Activated T-cell treated with anti-CD3 and anti-CD28 coated beads, Interleukin-2, amount 50 U/mL, for 4 hours (primary cell): ENCODE results near the gene KLK3. TPM values are rescaled to one million over a fixed set of nuclear protein-coding genes. Genes with fewer than 3 reads are reported as not detected.
"Not testable (repeated sequence)": the region's sequence is repeated elsewhere in the genome, so short reads cannot be mapped to it uniquely, and the experiment has no call there.

ENCODE experiments used
- ATAC-seq, 2 donors: fragments of 200-7000 bp; cut with Tn5 transposase; one replicate each; pipeline ENCODE4 v1.10.0; 2021
- DNase-seq: peaks from one replicate; pipeline ENCODE4 v3.0.0-alpha.2; 2020
- H3K27me3 Mint-ChIP-seq: one replicate; pipeline ENCODE4 v1.8.0; 2021; ENCODE audit warnings: low read depth, mixed read lengths
- H3K36me3 Mint-ChIP-seq: one replicate; pipeline ENCODE4 v1.8.0; 2022; ENCODE audit warnings: mixed read lengths; ENCODE audit not compliant: insufficient read depth
- H3K4me1 Mint-ChIP-seq: one replicate; pipeline ENCODE4 v1.8.0; 2021; ENCODE audit warnings: low read depth, mixed read lengths
- H3K4me3 Mint-ChIP-seq: one replicate; pipeline ENCODE4 v1.8.0; 2021; ENCODE audit warnings: mild to moderate bottlenecking, moderate library complexity, mixed read lengths
- H3K9me3 Mint-ChIP-seq: one replicate; pipeline ENCODE4 v1.8.0; 2021; ENCODE audit warnings: mixed read lengths
- total RNA-seq, 3 donors: library from RNA; stranded (reverse); gene quantifications; one replicate each; pipeline ENCODE4 v1.2.1, GENCODE V29; 2021

Gene KLK3
- not detected for total RNA-seq

DNA sequence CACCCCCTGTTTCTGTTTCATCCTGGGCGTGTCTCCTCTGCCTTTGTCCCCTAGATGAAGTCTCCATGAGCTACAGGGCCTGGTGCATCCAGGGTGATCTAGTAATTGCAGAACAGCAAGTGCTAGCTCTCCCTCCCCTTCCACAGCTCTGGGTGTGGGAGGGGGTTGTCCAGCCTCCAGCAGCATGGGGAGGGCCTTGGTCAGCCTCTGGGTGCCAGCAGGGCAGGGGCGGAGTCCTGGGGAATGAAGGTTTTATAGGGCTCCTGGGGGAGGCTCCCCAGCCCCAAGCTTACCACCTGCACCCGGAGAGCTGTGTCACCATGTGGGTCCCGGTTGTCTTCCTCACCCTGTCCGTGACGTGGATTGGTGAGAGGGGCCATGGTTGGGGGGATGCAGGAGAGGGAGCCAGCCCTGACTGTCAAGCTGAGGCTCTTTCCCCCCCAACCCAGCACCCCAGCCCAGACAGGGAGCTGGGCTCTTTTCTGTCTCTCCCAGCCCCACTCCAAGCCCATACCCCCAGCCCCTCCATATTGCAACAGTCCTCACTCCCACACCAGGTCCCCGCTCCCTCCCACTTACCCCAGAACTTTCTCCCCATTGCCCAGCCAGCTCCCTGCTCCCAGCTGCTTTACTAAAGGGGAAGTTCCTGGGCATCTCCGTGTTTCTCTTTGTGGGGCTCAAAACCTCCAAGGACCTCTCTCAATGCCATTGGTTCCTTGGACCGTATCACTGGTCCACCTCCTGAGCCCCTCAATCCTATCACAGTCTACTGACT lies at the start of gene KLK3:
TSS of gene KLK3 (plus strand) at position 280 of the 775 bp plus-strand sequence. CDS start at position 321, 41 bp downstream.
- no peaks in the 10 kb centered on the region for H3K36me3 Mint-ChIP-seq
- H3K4me3 Mint-ChIP-seq, result no peak within 1 kb of the TSS
- ATAC-seq, result no peak
- no peaks in the 10 kb centered on the region for H3K4me1 Mint-ChIP-seq
- H3K9me3 Mint-ChIP-seq, result no peaks in the 10 kb centered on the region
- DNase-seq, result no peak
- H3K27me3 Mint-ChIP-seq, result peaks cover 65% of the 10 kb centered on the region

DNA sequence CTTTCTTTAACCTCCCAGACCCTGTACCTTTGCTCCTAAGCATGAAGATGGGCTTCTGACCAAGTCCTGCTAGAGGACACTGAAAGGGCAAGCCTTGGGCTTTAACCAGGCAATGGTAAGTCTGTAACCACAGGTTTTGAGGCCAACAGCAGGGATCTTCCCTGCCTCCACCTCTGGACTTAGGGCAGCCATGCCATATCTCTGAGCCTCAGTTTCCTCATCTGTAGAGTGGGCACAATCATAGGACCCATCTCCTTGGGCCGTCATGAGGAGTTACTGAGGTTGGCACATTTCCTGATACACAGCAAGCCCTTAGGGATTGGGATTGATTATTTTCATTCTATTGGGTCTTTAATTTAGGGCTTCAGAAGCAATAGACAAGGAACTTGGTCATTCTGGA lies 45.9 kb upstream of the KLK3 start:
- Mint-ChIP-seq H3K4me1 (peaks cover 17% of the 10 kb centered on the region), H3K9me3 (no peaks in the 10 kb centered on the region), H3K27me3 (peaks cover 7% of the 10 kb centered on the region), H3K4me3 (no peak overlapping the region), H3K36me3 (peaks cover 2% of the 10 kb centered on the region)
- no peak for ATAC-seq
- DNase-seq, result no peak

DNA sequence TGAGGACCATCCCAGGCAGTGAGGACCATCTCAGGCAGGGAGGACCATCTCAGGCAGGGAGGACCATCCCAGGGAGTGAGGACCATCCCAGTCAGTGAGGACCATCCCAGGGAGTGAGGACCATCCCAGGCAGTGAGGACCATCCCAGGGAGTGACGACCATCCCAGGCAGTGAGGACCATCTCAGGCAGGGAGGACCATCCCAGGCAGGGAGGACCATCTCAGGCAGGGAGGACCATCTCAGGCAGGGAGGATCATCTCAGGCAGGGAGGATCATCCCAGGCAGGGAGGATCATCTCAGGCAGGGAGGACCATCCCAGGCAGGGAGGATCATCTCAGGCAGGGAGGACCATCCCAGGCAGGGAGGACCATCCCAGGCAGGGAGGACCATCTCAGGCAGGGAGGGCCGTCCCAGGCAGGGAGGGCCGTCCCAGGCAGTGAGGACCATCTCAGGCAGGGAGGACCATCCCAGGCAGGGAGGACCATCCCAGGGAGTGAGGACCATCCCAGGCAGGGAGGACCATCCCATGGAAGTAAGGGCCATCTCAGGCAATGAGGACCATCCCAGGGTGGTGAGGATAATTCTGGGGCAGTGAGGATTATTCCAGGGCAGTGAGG lies 43.0 kb upstream of the KLK3 start:
- peaks cover 24% of the 10 kb centered on the region for H3K27me3 Mint-ChIP-seq
- not testable (repeated sequence) for ATAC-seq, DNase-seq, H3K36me3 Mint-ChIP-seq, H3K4me1 Mint-ChIP-seq, H3K4me3 Mint-ChIP-seq, H3K9me3 Mint-ChIP-seq

DNA sequence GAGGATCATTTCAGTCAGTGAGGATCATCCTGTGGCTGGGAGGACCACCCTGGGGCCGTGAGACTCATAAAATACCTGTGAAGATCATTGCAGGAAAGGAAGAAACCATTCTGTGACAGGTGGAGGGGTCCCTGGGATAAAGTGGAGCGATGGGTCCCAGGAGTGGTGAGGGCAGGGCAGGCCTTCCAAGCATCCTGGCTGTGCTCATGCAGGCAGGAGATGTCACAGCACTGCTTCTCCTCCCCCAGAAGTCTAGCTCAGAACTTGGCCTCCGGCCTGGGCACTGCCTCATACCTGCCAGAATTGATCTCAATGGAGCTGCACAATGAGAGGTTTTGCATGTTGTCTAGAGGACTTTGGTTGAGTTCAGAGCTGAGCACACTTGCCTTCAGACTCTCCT lies 42.2 kb upstream of the KLK3 start:
- ATAC-seq (no peak), DNase-seq (no peak)
- peaks cover 11% of the 10 kb centered on the region for H3K4me1 Mint-ChIP-seq
- no peaks in the 10 kb centered on the region for H3K9me3 Mint-ChIP-seq
- no peak overlapping the region for H3K4me3 Mint-ChIP-seq
- H3K27me3 Mint-ChIP-seq, result peaks cover 31% of the 10 kb centered on the region
- H3K36me3 Mint-ChIP-seq, result no peaks in the 10 kb centered on the region

DNA sequence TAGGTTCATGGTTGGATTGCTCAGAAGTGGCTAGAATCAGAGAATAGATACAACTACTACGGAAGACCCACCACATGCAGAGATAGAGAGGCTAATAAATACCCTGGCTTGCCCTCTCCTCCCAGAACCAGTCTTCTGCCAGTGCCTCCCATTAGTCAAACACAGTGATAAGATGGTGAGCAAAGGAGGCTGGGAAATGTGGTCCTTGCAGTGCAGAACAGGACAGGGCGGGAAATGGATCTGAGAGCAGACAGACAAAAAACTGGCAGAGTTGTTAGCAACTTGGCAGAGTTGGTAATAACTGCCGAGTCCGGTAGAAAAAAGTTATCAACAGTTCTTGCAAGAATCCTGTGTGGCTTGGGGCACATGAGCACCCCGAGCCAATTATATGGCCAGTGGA lies 39.8 kb upstream of the KLK3 start:
- Mint-ChIP-seq H3K9me3 (no peaks in the 10 kb centered on the region), H3K4me3 (no peak overlapping the region), H3K4me1 (peaks cover 25% of the 10 kb centered on the region), H3K36me3 (no peaks in the 10 kb centered on the region), H3K27me3 (peaks cover 49% of the 10 kb centered on the region)
- DNase-seq (no peak), ATAC-seq (no peak)

DNA sequence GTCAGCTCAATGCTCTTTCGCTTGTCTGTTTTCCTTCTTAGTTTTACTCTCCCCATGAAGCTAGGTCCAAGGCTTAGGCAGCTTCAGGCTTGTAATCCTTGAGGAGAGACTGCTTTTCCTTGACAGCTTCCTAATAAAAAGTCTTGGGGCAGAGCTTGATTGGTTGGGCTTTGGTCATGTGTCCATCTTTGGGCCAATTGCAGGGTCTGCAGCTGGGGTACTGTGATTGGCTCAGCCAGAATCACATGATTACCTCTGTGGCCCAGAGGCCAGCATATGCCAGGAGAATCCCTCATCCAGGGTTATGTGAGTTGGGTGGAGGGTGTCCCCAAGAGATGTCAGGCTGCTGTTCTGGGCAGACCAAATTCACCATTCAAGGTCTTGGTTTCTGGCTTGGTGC lies 39.3 kb upstream of the KLK3 start:
- DNase-seq, result no peak
- Mint-ChIP-seq H3K4me3 (no peak overlapping the region), H3K27me3 (peaks cover 54% of the 10 kb centered on the region), H3K36me3 (no peaks in the 10 kb centered on the region), H3K9me3 (no peaks in the 10 kb centered on the region), H3K4me1 (peaks cover 31% of the 10 kb centered on the region)
- no peak for ATAC-seq

DNA sequence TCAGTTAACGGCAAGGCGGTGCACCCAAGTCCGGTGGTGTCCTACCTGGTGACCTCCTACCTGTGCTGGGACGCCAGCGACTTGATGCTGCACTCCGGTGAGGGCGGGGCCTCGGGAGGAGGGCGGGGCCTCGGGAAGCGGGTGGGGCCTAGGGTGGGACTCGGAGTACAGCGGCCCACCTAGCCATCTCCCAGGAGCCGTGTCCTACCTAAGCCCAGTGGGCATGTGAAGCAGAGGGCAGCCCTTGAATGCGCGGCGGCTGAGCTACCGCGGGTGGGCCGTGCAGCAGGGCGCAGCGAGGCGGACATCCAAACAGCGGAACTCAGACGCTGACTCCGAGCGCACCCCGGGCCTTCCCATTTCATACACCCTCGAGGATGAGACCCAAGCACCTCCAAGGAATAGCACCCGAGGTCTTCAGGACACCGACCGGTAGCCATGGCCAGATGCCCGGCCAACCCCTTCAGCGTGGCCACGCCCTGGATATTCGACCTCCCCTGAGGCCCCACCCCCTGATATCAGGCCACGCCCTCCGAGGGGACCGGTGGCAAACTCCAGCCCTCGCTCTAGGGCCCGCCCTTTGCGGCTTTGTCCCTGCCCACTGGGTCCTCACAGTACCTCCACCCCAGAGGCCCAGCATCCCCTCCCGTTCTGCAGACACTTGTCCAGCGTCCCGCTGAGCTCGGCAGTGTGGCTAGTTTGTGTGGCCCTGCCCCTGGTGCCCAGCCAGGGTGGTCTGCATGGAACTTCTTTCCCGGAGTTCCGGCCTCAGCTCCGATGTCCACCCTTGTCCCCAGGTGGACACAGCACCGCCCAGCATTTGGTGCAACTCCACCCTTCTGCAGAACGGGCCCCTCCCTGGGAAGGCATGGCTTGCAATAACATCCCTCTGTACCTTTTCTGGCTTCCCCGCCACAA lies 36.5 kb upstream of the KLK3 start:
- ATAC-seq, result peak; percentile 35 to 42
- H3K36me3 Mint-ChIP-seq, result no peaks in the 10 kb centered on the region
- no peaks in the 10 kb centered on the region for H3K9me3 Mint-ChIP-seq
- peak overlapping the region; percentile 74 for H3K4me3 Mint-ChIP-seq
- H3K4me1 Mint-ChIP-seq, result peaks cover 37% of the 10 kb centered on the region
- H3K27me3 Mint-ChIP-seq, result peaks cover 73% of the 10 kb centered on the region
- peak; percentile 19 for DNase-seq

DNA sequence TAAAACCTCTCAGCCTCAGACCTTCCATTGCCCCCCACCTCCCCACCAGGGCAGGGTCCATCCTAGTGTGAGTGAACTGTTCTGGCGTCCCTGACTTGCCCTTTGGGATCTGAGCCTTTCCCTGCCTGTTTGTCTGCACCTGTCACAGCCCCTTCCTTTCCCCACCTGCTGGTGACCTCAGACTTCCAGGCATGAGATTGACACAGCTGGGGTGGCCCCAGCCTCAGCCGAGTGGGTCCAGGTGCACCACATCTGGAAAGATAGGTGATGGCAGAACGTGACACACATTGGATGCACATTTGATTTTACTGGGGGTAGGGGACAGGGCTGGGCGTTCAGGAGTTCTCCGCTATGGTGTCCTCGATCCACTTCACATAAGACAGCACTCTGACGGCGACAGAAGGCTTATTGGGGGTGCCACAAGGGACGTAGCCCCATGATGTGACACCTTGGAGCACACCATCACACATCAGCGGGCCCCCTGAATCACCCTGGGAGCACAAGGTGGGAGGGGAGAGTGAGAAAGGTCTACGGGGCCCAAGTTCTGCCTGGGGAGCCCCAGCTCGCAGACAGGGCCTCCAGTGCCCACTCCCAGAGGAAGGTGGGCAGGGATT lies 35.7 kb upstream of the KLK3 start:
- Mint-ChIP-seq H3K9me3 (no peaks in the 10 kb centered on the region), H3K4me1 (peaks cover 37% of the 10 kb centered on the region), H3K27me3 (peaks cover 76% of the 10 kb centered on the region), H3K36me3 (no peaks in the 10 kb centered on the region), H3K4me3 (peak overlapping the region; percentile 74)
- DNase-seq (no peak), ATAC-seq (no peak)

DNA sequence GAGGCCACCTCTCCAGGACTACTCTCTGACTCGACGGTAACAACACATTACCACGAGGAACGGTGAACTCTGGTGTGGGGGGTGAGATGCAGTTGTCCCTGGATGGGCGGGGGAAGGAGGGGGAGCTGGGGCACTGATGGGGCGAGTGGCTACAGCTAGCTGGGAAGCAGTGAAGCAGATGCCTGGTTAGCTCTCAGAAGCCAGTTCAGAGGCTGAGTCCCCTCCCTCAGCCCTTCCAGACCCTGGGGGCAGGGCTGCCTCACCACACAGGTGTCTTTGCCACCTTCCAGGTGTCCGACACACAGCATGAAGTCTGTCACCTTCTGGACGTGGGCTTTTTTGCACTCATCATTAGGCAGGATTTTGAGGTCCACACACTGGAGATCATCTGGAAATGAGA lies 35.1 kb upstream of the KLK3 start:
- H3K27me3 Mint-ChIP-seq, result peaks cover 73% of the 10 kb centered on the region
- ATAC-seq (no peak), DNase-seq (no peak)
- no peaks in the 10 kb centered on the region for H3K36me3 Mint-ChIP-seq
- H3K4me3 Mint-ChIP-seq, result no peak overlapping the region
- H3K4me1 Mint-ChIP-seq, result peaks cover 37% of the 10 kb centered on the region
- H3K9me3 Mint-ChIP-seq, result no peaks in the 10 kb centered on the region

DNA sequence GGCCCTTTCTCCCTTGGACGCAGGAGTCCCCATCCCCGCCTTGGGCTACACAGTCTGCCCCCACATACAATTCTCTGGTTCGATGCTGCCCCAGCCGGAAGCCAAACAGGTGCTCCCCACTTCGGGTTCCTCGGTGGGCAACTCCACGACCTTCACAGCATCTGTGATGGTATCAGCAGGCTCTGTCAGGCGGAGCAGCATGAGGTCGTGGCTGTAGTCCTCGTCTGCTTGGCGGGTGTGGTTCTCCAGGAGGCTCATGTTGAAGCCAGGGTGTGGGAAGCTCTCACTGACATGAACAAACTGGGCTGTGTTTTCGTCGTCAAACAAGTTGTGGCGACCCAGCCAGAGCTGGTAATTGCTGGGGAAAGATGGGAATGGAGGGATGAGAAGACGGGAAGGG lies 34.6 kb upstream of the KLK3 start:
- Mint-ChIP-seq H3K27me3 (peaks cover 73% of the 10 kb centered on the region), H3K9me3 (no peaks in the 10 kb centered on the region), H3K4me3 (no peak overlapping the region), H3K36me3 (no peaks in the 10 kb centered on the region), H3K4me1 (peaks cover 37% of the 10 kb centered on the region)
- ATAC-seq, result no peak
- DNase-seq, result no peak

DNA sequence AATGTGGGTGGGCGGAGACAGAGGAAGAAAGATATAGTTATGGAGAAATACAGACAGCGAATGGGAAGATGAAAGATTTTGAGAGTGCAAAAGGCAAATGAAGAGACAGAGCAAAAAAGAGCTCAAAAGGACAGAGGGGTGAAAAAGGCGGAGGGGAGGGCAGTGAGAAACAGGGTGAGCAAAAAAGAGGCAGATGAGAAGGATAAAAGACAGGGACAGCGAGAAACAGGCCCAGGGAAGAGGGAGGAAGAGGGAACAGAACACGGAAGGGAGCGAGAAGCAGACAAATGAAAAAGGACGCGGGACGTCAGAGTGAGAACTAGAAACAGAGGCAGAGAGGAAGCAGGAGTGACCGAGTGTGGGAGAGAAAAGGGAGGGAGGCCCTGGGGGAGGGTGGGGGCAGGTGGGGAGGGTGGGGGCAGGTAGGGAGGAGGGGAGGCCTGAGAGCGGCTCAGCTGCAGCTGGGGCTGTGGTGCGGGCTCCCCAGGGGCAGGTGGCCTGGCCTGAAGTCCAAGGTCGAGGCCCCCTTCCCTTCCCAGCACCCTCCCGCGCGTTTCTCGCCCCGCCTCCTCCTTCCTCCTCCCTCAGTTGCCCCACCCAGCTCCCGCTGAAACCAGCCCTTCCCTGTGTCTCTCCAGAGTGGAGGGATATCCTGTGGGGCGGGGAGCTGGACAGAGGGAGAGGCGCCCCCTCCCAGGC lies 34.0 kb upstream of the KLK3 start:
- Mint-ChIP-seq H3K27me3 (peaks cover 69% of the 10 kb centered on the region), H3K4me1 (peaks cover 37% of the 10 kb centered on the region), H3K9me3 (no peaks in the 10 kb centered on the region), H3K36me3 (no peaks in the 10 kb centered on the region), H3K4me3 (peak overlapping the region; percentile 1)
- ATAC-seq (no peak), DNase-seq (no peak)

DNA sequence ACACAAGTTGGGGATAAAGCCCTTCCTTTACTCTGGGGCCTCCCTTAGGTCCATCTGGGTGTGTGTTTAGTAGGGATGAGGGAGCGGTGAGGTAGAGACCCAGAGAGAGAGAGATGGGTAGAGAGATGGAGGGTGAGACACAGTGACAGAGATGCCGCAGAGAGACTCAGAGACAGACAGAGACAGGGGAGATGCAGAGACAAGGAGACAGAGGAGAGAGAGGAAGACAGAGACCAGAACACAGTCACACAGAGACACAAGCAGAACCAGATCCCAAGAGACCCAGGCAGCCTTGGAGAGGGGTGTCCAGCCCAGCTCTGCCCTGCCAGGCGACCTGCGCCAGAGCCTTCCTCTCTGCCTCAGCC lies 33.5 kb upstream of the KLK3 start:
- no peak for ATAC-seq
- Mint-ChIP-seq H3K4me3 (no peak overlapping the region), H3K36me3 (no peaks in the 10 kb centered on the region), H3K27me3 (peaks cover 66% of the 10 kb centered on the region), H3K4me1 (peaks cover 36% of the 10 kb centered on the region), H3K9me3 (no peaks in the 10 kb centered on the region)
- no peak for DNase-seq

DNA sequence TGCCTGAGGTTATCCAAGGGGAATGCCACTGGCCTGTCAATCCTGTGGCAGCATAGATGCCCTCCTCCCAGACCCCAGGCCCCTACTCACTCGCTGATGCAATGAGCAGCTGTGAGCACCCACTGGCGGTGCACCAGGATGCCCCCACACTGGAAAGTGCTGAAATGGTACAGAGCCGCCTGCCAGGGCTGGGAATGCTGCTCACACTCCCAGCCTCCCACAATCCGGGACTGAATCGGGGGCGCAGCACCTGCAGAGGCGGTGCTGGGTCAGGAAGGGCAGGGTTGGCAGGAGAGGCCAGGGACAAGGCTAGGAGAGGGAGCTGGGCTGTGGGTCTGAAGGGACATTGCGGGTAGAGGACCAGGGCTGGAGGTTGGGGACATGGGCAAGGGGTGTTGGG lies 33.1 kb upstream of the KLK3 start:
- no peak for DNase-seq
- Mint-ChIP-seq H3K4me1 (peaks cover 33% of the 10 kb centered on the region), H3K36me3 (no peaks in the 10 kb centered on the region), H3K4me3 (no peak overlapping the region), H3K9me3 (no peaks in the 10 kb centered on the region), H3K27me3 (peaks cover 65% of the 10 kb centered on the region)
- no peak for ATAC-seq
